HG02763 (cell line): Measurements from ENCODE around the gene IGSF9B.

Source experiments
- ATAC-seq: cut with Tn5 transposase; IDR thresholded peaks from one replicate; pipeline ENCODE4 v1.9.1; 2021; ENCODE audit warnings: mild to moderate bottlenecking, moderate library complexity; ENCODE audit not compliant: unreplicated experiment

The IGSF9B gene

GRCh38 chr11:133957900-133958299 is 1.1 kb upstream of the IGSF9B start:
- no peak for ATAC-seq

GRCh38 chr11:133955945-133956421 is 785 bp downstream of the IGSF9B start:
- no peak for ATAC-seq

- no peak for ATAC-seq
Observed at GRCh38 chr11:133955081-133955891, 1.5 kb downstream of the IGSF9B start.

- no peak for ATAC-seq
Observed at GRCh38 chr11:133953999-133954398, 2.8 kb downstream of the IGSF9B start.

GRCh38 chr11:133953547-133953946 is 3.2 kb downstream of the IGSF9B start:
- ATAC-seq: no peak

GRCh38 chr11:133952199-133953190 is 4.3 kb downstream of the IGSF9B start:
- no peak for ATAC-seq

GRCh38 chr11:133951327-133952198 is 5.2 kb downstream of the IGSF9B start:
- ATAC-seq: no peak

- ATAC-seq: no peak
Observed at GRCh38 chr11:133950874-133951326, 5.9 kb downstream of the IGSF9B start.

- no peak for ATAC-seq
Observed at GRCh38 chr11:133950421-133950820, 6.3 kb downstream of the IGSF9B start.

- no peak for ATAC-seq
Observed at GRCh38 chr11:133949129-133949528, 7.6 kb downstream of the IGSF9B start.

- ATAC-seq: no peak
Observed at GRCh38 chr11:133948711-133949110, 8.1 kb downstream of the IGSF9B start.

- ATAC-seq: no peak
Observed at GRCh38 chr11:133947321-133947756, 9.4 kb downstream of the IGSF9B start.

GRCh38 chr11:133946541-133947318 is 10.0 kb downstream of the IGSF9B start:
- no peak for ATAC-seq

- ATAC-seq: no peak
Observed at GRCh38 chr11:133946051-133946450, 10.7 kb downstream of the IGSF9B start.

GRCh38 chr11:133945087-133945974 is 11.4 kb downstream of the IGSF9B start:
- no peak for ATAC-seq

- ATAC-seq: no peak
Observed at GRCh38 chr11:133943950-133944698, 12.6 kb downstream of the IGSF9B start.

GRCh38 chr11:133942577-133942976 is 14.2 kb downstream of the IGSF9B start:
- no peak for ATAC-seq

GRCh38 chr11:133941546-133941945 is 15.2 kb downstream of the IGSF9B start:
- no peak for ATAC-seq
